BE2C (cell line): Measurements from ENCODE around the gene TJP1.

Experiments
- DNase-seq: peaks from one replicate; pipeline ENCODE4 v3.0.0-alpha.2; 2020
- H3K27me3 ChIP-seq: fragments of 250-450 bp; sonication (Bioruptor Pico); 2 replicates; pipeline ENCODE4 v1.5.1; 2020; ENCODE audit warnings: mild to moderate bottlenecking
- H3K36me3 ChIP-seq: fragments of 250-450 bp; sonication (Bioruptor Pico); 2 replicates; pipeline ENCODE4 v1.5.1; 2020; ENCODE audit warnings: mild to moderate bottlenecking
- H3K4me1 ChIP-seq: fragments of 250-450 bp; sonication (Bioruptor Pico); 2 replicates; pipeline ENCODE4 v1.5.1; 2020
- H3K4me3 ChIP-seq: 2 replicates; pipeline ENCODE4 v1.5.1; 2011; ENCODE audit warnings: low read depth, low read length
- H3K9me3 ChIP-seq: fragments of 250-450 bp; sonication (Bioruptor Pico); 2 replicates; pipeline ENCODE4 v1.5.1; 2020
- TF ChIP-seq, protein P1 (sequence below): IDR thresholded peaks from 2 replicates; pipeline ENCODE4 v1.5.1; 2012; ENCODE audit warnings: mild to moderate bottlenecking, low read depth, low read length

TJP1 gene

GRCh38 chr15:29864501-29864900 is 42.2 kb upstream of the TJP1 start:
- no peak overlapping the region for H3K4me3 ChIP-seq
- TF ChIP-seq, protein P1, sequence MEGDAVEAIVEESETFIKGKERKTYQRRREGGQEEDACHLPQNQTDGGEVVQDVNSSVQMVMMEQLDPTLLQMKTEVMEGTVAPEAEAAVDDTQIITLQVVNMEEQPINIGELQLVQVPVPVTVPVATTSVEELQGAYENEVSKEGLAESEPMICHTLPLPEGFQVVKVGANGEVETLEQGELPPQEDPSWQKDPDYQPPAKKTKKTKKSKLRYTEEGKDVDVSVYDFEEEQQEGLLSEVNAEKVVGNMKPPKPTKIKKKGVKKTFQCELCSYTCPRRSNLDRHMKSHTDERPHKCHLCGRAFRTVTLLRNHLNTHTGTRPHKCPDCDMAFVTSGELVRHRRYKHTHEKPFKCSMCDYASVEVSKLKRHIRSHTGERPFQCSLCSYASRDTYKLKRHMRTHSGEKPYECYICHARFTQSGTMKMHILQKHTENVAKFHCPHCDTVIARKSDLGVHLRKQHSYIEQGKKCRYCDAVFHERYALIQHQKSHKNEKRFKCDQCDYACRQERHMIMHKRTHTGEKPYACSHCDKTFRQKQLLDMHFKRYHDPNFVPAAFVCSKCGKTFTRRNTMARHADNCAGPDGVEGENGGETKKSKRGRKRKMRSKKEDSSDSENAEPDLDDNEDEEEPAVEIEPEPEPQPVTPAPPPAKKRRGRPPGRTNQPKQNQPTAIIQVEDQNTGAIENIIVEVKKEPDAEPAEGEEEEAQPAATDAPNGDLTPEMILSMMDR = no peak
- no peaks in the 10 kb centered on the region for H3K9me3 ChIP-seq
- no peaks in the 10 kb centered on the region for H3K36me3 ChIP-seq
- H3K27me3 ChIP-seq = peaks cover 5% of the 10 kb centered on the region; the same call in 1 of the 2 replicates
- H3K4me1 ChIP-seq = no peaks in the 10 kb centered on the region
- no peak for DNase-seq

GRCh38 chr15:29863438-29863837 is 41.2 kb upstream of the TJP1 start:
- H3K4me3 ChIP-seq = no peak overlapping the region
- DNase-seq = no peak
- H3K36me3 ChIP-seq = no peaks in the 10 kb centered on the region
- no peaks in the 10 kb centered on the region for H3K9me3 ChIP-seq
- H3K4me1 ChIP-seq = no peaks in the 10 kb centered on the region
- peaks cover 5% of the 10 kb centered on the region; the same call in 1 of the 2 replicates for H3K27me3 ChIP-seq
- TF ChIP-seq, protein P1 = no peak

- H3K4me3 ChIP-seq = no peak overlapping the region
- no peaks in the 10 kb centered on the region for H3K36me3 ChIP-seq
- peaks cover 5% of the 10 kb centered on the region; the same call in 1 of the 2 replicates for H3K27me3 ChIP-seq
- H3K9me3 ChIP-seq = no peaks in the 10 kb centered on the region
- no peak for DNase-seq
- TF ChIP-seq, protein P1 = no peak
- H3K4me1 ChIP-seq = no peaks in the 10 kb centered on the region
These were observed 40.0 kb upstream of the TJP1 start for GRCh38 chr15:29862271-29862670.

DNA sequence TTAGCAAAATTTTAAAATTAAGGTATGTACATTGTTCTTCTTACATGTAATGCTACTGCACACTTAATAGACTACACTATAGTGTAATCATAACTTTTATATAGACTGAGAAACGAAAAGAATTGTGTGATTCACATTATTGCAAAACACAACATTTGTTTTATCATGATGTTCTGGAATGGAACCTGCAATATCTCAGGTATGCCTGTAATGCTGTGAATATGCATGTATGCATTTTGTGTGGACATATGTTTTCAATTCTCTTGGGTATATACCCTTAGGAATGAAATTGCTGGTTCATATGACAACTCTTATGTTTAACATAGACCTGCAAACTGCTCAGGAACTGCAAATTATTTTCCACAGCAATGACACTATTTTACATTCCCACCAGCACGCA is 38.6 kb upstream of the TJP1 start:
- Histone ChIP-seq H3K9me3 (no peaks in the 10 kb centered on the region), H3K4me3 (no peak overlapping the region), H3K4me1 (no peaks in the 10 kb centered on the region), H3K36me3 (no peaks in the 10 kb centered on the region), H3K27me3 (peaks cover 5% of the 10 kb centered on the region; the same call in 1 of the 2 replicates)
- no peak for DNase-seq
- TF ChIP-seq, protein P1 = no peak

DNA sequence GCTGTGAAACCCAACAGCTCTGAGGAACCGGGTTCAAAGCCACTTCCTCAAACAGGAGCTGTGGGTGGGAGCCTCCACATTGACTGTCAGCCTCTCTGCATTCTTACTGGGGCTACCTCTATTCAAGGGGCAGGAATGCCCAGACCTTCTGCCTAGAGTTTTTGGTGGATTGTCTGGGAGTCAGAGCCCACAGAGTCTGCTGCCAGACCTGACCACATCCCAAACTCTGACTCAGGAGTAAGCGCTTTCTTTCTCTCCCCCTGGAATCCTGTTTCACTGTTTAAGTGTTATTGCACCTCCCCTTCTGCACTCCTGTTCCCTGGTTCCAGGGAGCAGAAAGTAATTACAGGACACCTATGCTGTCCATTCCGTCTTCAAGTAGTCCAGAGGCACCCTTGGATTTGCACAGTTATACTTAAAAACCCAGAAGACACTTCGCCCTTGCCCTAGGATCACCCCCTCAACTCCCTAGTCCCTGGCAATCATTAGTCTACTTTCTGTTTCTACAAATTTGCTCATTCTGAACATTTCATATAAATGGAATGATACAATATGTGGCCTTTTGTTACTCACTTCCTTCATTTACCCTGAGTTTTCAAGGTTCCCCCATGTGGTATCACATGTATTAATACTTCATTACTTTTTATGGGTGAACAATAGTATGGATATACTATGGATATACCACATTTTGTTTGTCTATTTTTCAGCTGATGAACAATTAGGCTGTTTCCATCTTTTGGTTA is 37.9 kb upstream of the TJP1 start:
- Histone ChIP-seq H3K9me3 (no peaks in the 10 kb centered on the region), H3K36me3 (no peaks in the 10 kb centered on the region), H3K4me1 (no peaks in the 10 kb centered on the region), H3K27me3 (peaks cover 5% of the 10 kb centered on the region; the same call in 1 of the 2 replicates), H3K4me3 (no peak overlapping the region)
- no peak for DNase-seq
- TF ChIP-seq, protein P1 = no peak

DNA sequence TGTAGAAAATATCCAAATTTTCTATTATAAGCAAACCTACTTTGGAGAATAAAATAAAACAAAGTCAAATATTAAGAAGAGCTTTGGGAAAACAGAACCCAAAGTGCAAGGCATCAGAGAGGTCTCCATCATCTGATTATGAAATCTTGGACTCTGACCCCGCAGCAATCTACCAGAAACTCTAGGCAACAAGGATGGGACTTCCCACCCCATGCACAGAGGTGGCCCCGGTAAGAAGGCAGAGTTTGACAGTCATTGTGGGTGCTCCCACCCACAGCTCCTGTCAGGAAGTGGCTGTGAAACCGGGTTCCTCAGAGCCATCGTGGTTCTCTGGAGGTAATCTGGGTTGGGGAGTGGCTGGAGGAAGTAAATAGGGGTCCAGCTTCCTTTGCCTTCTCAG is 37.0 kb upstream of the TJP1 start:
- Histone ChIP-seq H3K36me3 (no peaks in the 10 kb centered on the region), H3K4me1 (no peaks in the 10 kb centered on the region), H3K9me3 (no peaks in the 10 kb centered on the region), H3K4me3 (no peak overlapping the region), H3K27me3 (peaks cover 5% of the 10 kb centered on the region; the same call in 1 of the 2 replicates)
- DNase-seq = no peak
- TF ChIP-seq, protein P1 = no peak
